ENCODE measurements around the gene PARD3. TPM values are rescaled to one million over a fixed set of nuclear protein-coding genes. Genes with fewer than 3 reads are reported as not detected.

Gene PARD3
- total RNA-seq, 1 donor from 2014 or later = 88.7 TPM

DNA sequence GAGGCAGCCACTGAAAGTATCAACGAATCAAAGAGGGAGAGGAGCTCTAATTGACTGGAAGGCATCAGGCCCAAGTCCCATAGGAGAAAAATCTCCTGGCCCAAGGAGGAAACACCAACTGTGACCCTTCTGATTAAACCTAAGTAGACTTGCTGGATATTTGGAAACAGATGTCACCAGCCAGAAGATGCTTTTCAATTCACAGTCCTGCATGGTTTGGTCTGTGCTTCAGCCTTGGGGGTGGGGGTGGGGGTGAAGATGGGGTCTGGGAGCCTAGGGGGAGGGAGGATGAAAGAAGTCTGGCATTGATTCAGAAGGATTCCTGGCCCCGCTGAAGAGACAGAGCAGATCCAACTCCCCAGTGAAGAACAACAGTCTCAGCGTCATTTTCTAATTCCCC, 623.7 kb downstream of the PARD3 start:
- Histone ChIP-seq H3K27ac (ENCODE audit: low read depth, low read length) (no peak overlapping the region), H3K27me3 (ENCODE audit: control insufficient read depth in 3 of 3, insufficient read depth in 3 of 3, low read length in 3 of 3) (no peaks in the 10 kb centered on the region), H3K9me3 (ENCODE audit: control insufficient read depth in 3 of 3, low read length in 3 of 3) (no peaks in the 10 kb centered on the region), H3K4me3 (ENCODE audit: low read length in 3 of 3) (no peak overlapping the region), H3K36me3 (ENCODE audit: control insufficient read depth in 3 of 3, insufficient read depth in 3 of 3, low read length in 3 of 3) (no peaks in the 10 kb centered on the region), H3K4me1 (ENCODE audit: control insufficient read depth in 3 of 3, insufficient read depth in 3 of 3, low read length in 3 of 3) (peaks cover 0 to 2% (median 0%) of the 10 kb centered on the region in 3 donors), H3K9ac (ENCODE audit: low read depth in 1 of 3, low read length in 3 of 3) (no peak overlapping the region)

- Histone ChIP-seq H3K9ac (ENCODE audit: low read depth in 1 of 3, low read length in 3 of 3) (no peak overlapping the region), H3K27me3 (ENCODE audit: control insufficient read depth in 3 of 3, insufficient read depth in 3 of 3, low read length in 3 of 3) (no peaks in the 10 kb centered on the region)
Measured at GRCh38 chr10:34190580-34190979, 624.5 kb downstream of the PARD3 start.

DNA sequence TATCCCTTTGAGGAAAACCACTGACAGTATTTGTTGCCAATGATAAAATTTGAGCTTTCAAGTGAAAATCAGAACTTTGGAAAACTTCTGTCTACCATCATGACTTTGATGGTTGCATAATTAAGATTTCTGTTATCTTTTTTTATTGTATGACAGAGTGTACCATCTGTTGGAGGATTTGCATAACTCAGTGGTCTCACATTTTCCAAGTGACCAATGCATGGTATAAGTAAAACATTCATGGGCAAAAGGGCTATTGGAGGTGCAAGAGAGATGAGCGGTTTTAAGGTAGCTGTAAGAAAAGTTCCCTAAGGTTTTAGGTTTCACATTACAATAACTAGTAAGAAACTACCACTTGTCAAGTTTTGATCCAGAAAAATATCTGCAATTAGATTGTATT, 625.3 kb downstream of the PARD3 start:
- Histone ChIP-seq H3K9ac (ENCODE audit: low read depth in 1 of 3, low read length in 3 of 3) (no peak overlapping the region), H3K27ac (ENCODE audit: low read depth, low read length) (no peak overlapping the region), H3K4me1 (ENCODE audit: control insufficient read depth in 3 of 3, insufficient read depth in 3 of 3, low read length in 3 of 3) (peaks cover 0 to 3% (median 0%) of the 10 kb centered on the region in 3 donors), H3K9me3 (ENCODE audit: control insufficient read depth in 3 of 3, low read length in 3 of 3) (no peaks in the 10 kb centered on the region), H3K36me3 (ENCODE audit: control insufficient read depth in 3 of 3, insufficient read depth in 3 of 3, low read length in 3 of 3) (no peaks in the 10 kb centered on the region), H3K4me3 (ENCODE audit: low read length in 3 of 3) (no peak overlapping the region), H3K27me3 (ENCODE audit: control insufficient read depth in 3 of 3, insufficient read depth in 3 of 3, low read length in 3 of 3) (no peaks in the 10 kb centered on the region)

More at GRCh38 chr10:34190580-34190979, 624.5 kb downstream of the PARD3 start:
- Histone ChIP-seq H3K9me3 (ENCODE audit: control insufficient read depth in 3 of 3, low read length in 3 of 3) (no peaks in the 10 kb centered on the region), H3K36me3 (ENCODE audit: control insufficient read depth in 3 of 3, insufficient read depth in 3 of 3, low read length in 3 of 3) (no peaks in the 10 kb centered on the region), H3K4me1 (ENCODE audit: control insufficient read depth in 3 of 3, insufficient read depth in 3 of 3, low read length in 3 of 3) (peaks cover 0 to 3% (median 0%) of the 10 kb centered on the region in 3 donors), H3K27ac (ENCODE audit: low read depth, low read length) (no peak overlapping the region), H3K4me3 (ENCODE audit: low read length in 3 of 3) (no peak overlapping the region)

GRCh38 chr10:34188221-34188620, 626.9 kb downstream of the PARD3 start:
- H3K36me3 ChIP-seq (ENCODE audit: control insufficient read depth in 3 of 3, insufficient read depth in 3 of 3, low read length in 3 of 3) = no peaks in the 10 kb centered on the region
- peaks cover 0 to 3% (median 0%) of the 10 kb centered on the region in 3 donors for H3K4me1 ChIP-seq (ENCODE audit: control insufficient read depth in 3 of 3, insufficient read depth in 3 of 3, low read length in 3 of 3)
- no peak overlapping the region for H3K27ac ChIP-seq (ENCODE audit: low read depth, low read length)
- H3K9ac ChIP-seq (ENCODE audit: low read depth in 1 of 3, low read length in 3 of 3) = no peak overlapping the region
- no peak overlapping the region for H3K4me3 ChIP-seq (ENCODE audit: low read length in 3 of 3)
- no peaks in the 10 kb centered on the region for H3K9me3 ChIP-seq (ENCODE audit: control insufficient read depth in 3 of 3, low read length in 3 of 3)
- no peaks in the 10 kb centered on the region for H3K27me3 ChIP-seq (ENCODE audit: control insufficient read depth in 3 of 3, insufficient read depth in 3 of 3, low read length in 3 of 3)

- Histone ChIP-seq H3K9ac (ENCODE audit: low read depth in 1 of 3, low read length in 3 of 3) (no peak overlapping the region), H3K4me1 (ENCODE audit: control insufficient read depth in 3 of 3, insufficient read depth in 3 of 3, low read length in 3 of 3) (peaks cover 0 to 3% (median 0%) of the 10 kb centered on the region in 3 donors), H3K4me3 (ENCODE audit: low read length in 3 of 3) (no peak overlapping the region), H3K27me3 (ENCODE audit: control insufficient read depth in 3 of 3, insufficient read depth in 3 of 3, low read length in 3 of 3) (no peaks in the 10 kb centered on the region), H3K27ac (ENCODE audit: low read depth, low read length) (no peak overlapping the region), H3K36me3 (ENCODE audit: control insufficient read depth in 3 of 3, insufficient read depth in 3 of 3, low read length in 3 of 3) (no peaks in the 10 kb centered on the region), H3K9me3 (ENCODE audit: control insufficient read depth in 3 of 3, low read length in 3 of 3) (no peaks in the 10 kb centered on the region)
Measured at GRCh38 chr10:34187201-34187600, 627.9 kb downstream of the PARD3 start.

DNA sequence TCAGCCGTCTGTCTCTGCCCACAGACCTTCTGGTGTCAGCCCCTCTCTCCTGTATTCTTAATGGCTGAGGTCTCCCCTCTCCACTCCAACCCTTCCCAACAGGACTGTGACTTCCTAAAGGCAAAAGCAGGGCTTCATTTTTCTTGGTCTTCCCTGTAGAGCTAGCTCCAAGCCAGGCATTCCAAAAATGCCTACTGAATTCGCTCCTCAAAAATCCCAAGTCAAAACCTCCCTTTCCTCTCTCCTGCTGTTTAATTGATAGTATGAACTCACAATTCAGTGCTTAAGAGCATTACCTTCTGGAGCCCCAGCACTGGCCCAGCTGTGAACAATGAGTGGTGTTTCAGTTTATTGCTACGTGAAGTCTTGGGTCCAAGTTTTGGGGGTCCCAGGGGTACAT, 628.4 kb downstream of the PARD3 start:
- Histone ChIP-seq H3K4me1 (ENCODE audit: control insufficient read depth in 3 of 3, insufficient read depth in 3 of 3, low read length in 3 of 3) (peaks cover 0 to 7% (median 0%) of the 10 kb centered on the region in 3 donors), H3K36me3 (ENCODE audit: control insufficient read depth in 3 of 3, insufficient read depth in 3 of 3, low read length in 3 of 3) (no peaks in the 10 kb centered on the region), H3K4me3 (ENCODE audit: low read length in 3 of 3) (no peak overlapping the region), H3K27me3 (ENCODE audit: control insufficient read depth in 3 of 3, insufficient read depth in 3 of 3, low read length in 3 of 3) (no peaks in the 10 kb centered on the region), H3K9me3 (ENCODE audit: control insufficient read depth in 3 of 3, low read length in 3 of 3) (no peaks in the 10 kb centered on the region), H3K9ac (ENCODE audit: low read depth in 1 of 3, low read length in 3 of 3) (no peak overlapping the region), H3K27ac (ENCODE audit: low read depth, low read length) (no peak overlapping the region)

DNA sequence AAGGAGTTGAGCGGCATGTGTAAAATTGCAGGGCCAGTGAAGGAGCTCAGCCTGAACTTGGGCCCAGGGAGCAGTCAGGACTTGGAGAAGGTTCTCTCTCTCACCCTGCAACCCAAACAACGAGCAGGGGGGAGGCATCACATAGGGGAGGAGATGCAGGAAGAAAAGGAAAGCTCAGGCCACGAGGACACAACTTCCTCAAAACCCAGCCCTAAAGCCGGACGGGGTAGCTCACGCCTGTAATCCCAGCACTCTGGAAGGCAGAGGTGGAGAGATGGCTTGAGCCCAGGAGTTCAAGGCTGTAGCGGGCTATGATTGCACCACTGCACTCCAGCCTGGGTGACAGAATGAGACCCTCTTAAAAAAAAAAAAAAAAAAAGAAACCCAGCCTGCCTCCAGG, 629.1 kb downstream of the PARD3 start:
- no peaks in the 10 kb centered on the region for H3K36me3 ChIP-seq (ENCODE audit: control insufficient read depth in 3 of 3, insufficient read depth in 3 of 3, low read length in 3 of 3)
- peaks cover 0 to 9% (median 0%) of the 10 kb centered on the region in 3 donors for H3K4me1 ChIP-seq (ENCODE audit: control insufficient read depth in 3 of 3, insufficient read depth in 3 of 3, low read length in 3 of 3)
- no peaks in the 10 kb centered on the region for H3K9me3 ChIP-seq (ENCODE audit: control insufficient read depth in 3 of 3, low read length in 3 of 3)
- no peak overlapping the region for H3K4me3 ChIP-seq (ENCODE audit: low read length in 3 of 3)
- H3K27ac ChIP-seq (ENCODE audit: low read depth, low read length) = no peak overlapping the region
- H3K27me3 ChIP-seq (ENCODE audit: control insufficient read depth in 3 of 3, insufficient read depth in 3 of 3, low read length in 3 of 3) = no peaks in the 10 kb centered on the region
- no peak overlapping the region for H3K9ac ChIP-seq (ENCODE audit: low read depth in 1 of 3, low read length in 3 of 3)

DNA sequence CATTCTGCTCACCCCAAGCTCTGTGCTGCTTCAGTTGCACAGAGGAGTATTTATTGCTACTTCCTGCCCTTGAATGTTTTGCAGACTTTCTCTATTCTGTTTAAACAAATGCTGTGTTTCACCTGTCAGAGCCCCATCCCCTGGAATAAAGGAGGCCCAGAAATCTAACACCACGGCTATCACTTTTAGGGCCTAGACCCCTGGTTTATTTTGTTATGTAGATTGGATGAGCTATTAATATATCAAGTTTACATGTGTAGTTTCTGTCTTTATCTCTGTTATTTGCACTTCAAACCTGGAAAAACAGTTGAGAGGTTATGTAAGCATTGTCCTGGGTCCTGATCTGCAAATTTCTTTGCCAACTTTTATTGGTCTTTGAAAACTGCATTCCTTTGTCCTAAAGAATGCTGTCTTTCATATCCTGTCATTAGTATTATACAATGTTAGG, 630.1 kb downstream of the PARD3 start:
- Histone ChIP-seq H3K36me3 (ENCODE audit: control insufficient read depth in 3 of 3, insufficient read depth in 3 of 3, low read length in 3 of 3) (no peaks in the 10 kb centered on the region), H3K27ac (ENCODE audit: low read depth, low read length) (no peak overlapping the region), H3K9ac (ENCODE audit: low read depth in 1 of 3, low read length in 3 of 3) (no peak overlapping the region)

GRCh38 chr10:34184397-34184796, 630.7 kb downstream of the PARD3 start:
- Histone ChIP-seq H3K36me3 (ENCODE audit: control insufficient read depth in 3 of 3, insufficient read depth in 3 of 3, low read length in 3 of 3) (no peaks in the 10 kb centered on the region), H3K27ac (ENCODE audit: low read depth, low read length) (no peak overlapping the region)

More for the DNA sequence above, 630.1 kb downstream of the PARD3 start:
- Histone ChIP-seq H3K27me3 (ENCODE audit: control insufficient read depth in 3 of 3, insufficient read depth in 3 of 3, low read length in 3 of 3) (no peaks in the 10 kb centered on the region), H3K9me3 (ENCODE audit: control insufficient read depth in 3 of 3, low read length in 3 of 3) (no peaks in the 10 kb centered on the region), H3K4me3 (ENCODE audit: low read length in 3 of 3) (no peak overlapping the region), H3K4me1 (ENCODE audit: control insufficient read depth in 3 of 3, insufficient read depth in 3 of 3, low read length in 3 of 3) (peaks cover 0 to 9% (median 0%) of the 10 kb centered on the region in 3 donors)

DNA sequence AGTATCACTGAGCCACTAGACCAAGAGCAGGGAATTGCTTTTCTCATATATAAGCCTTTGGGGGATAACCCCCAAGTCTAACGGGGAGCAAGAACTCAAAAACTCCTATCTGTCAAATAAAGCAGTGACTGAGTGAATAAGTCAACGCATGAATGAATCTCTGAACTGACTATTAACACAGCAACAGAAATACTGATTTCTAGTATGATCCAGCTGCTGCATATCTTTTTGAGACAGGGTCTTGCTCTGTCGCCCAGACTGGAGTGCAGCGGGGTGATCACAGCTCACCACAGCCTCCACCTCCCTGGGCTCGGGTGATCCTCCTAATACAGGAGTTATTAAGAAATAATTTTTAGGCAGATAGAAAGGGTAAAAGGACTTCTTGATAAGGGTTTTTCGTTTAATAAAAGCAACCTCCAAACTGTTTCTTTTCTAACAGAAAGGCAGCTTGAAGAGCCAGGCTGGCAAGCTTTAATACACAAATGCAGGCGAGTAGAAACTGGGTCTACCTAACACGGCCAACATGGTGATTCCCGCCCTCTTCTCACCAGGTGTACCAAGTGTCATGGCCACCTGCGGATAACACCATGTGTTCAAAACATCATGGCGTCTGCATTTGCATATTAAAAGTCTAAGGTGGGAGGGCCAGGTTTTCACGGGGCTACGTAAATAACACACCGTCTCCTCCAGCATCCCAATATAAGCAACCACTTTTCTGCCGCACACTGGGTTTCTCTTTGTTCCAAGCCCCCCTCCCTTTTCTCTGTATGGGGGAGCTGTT, 631.9 kb downstream of the PARD3 start:
- peaks cover 0 to 9% (median 0%) of the 10 kb centered on the region in 3 donors for H3K4me1 ChIP-seq (ENCODE audit: control insufficient read depth in 3 of 3, insufficient read depth in 3 of 3, low read length in 3 of 3)
- no peaks in the 10 kb centered on the region for H3K27me3 ChIP-seq (ENCODE audit: control insufficient read depth in 3 of 3, insufficient read depth in 3 of 3, low read length in 3 of 3)
- no peak overlapping the region for H3K4me3 ChIP-seq (ENCODE audit: low read length in 3 of 3)
- H3K27ac ChIP-seq (ENCODE audit: low read depth, low read length) = no peak overlapping the region
- H3K36me3 ChIP-seq (ENCODE audit: control insufficient read depth in 3 of 3, insufficient read depth in 3 of 3, low read length in 3 of 3) = no peaks in the 10 kb centered on the region
- no peaks in the 10 kb centered on the region for H3K9me3 ChIP-seq (ENCODE audit: control insufficient read depth in 3 of 3, low read length in 3 of 3)
- no peak overlapping the region for H3K9ac ChIP-seq (ENCODE audit: low read depth in 1 of 3, low read length in 3 of 3)

More at GRCh38 chr10:34184397-34184796, 630.7 kb downstream of the PARD3 start:
- H3K4me3 ChIP-seq (ENCODE audit: low read length in 3 of 3) = no peak overlapping the region
- H3K27me3 ChIP-seq (ENCODE audit: control insufficient read depth in 3 of 3, insufficient read depth in 3 of 3, low read length in 3 of 3) = no peaks in the 10 kb centered on the region
- peaks cover 0 to 9% (median 0%) of the 10 kb centered on the region in 3 donors for H3K4me1 ChIP-seq (ENCODE audit: control insufficient read depth in 3 of 3, insufficient read depth in 3 of 3, low read length in 3 of 3)
- H3K9ac ChIP-seq (ENCODE audit: low read depth in 1 of 3, low read length in 3 of 3) = no peak overlapping the region
- H3K9me3 ChIP-seq (ENCODE audit: control insufficient read depth in 3 of 3, low read length in 3 of 3) = no peaks in the 10 kb centered on the region

All from skeletal muscle tissue (tissue), 4 donors.